HG02973 (cell line): Measurements from ENCODE around the gene EXOC7.
A peak's percentile ranks its signal among the peaks of the same experiment; 100 is the strongest.

Source experiments
- ATAC-seq: cut with Tn5 transposase; IDR thresholded peaks from one replicate; pipeline ENCODE4 v1.9.1; 2021; ENCODE audit warnings: moderate library complexity; ENCODE audit not compliant: unreplicated experiment

The EXOC7 gene

GRCh38 chr17:76103274-76104139 is at the start of gene EXOC7:
EXOC7 (minus strand) TSS chr17:76103787; CDS start chr17:76103692, 95 bp downstream.
- peak; percentile 71 for ATAC-seq

- no peak for ATAC-seq
Measured at GRCh38 chr17:76153202-76153601, 49.6 kb upstream of the EXOC7 start.

- ATAC-seq, result no peak
Measured at GRCh38 chr17:76152591-76152990, 49.0 kb upstream of the EXOC7 start.

- no peak for ATAC-seq
Measured at GRCh38 chr17:76151896-76152454, 48.4 kb upstream of the EXOC7 start.

GRCh38 chr17:76150712-76151622 is 47.4 kb upstream of the EXOC7 start:
- no peak for ATAC-seq

- no peak for ATAC-seq
Measured at GRCh38 chr17:76149214-76149613, 45.6 kb upstream of the EXOC7 start.

- no peak for ATAC-seq
Measured at GRCh38 chr17:76148015-76148326, 44.4 kb upstream of the EXOC7 start.

- ATAC-seq, result no peak
Measured at GRCh38 chr17:76147211-76148014, 43.8 kb upstream of the EXOC7 start.

GRCh38 chr17:76146053-76146851 is 42.7 kb upstream of the EXOC7 start:
- ATAC-seq, result no peak

- ATAC-seq, result no peak
Measured at GRCh38 chr17:76145231-76146052, 41.9 kb upstream of the EXOC7 start.

GRCh38 chr17:76142585-76143041 is 39.0 kb upstream of the EXOC7 start:
- no peak for ATAC-seq

GRCh38 chr17:76142039-76142584 is 38.5 kb upstream of the EXOC7 start:
- no peak for ATAC-seq

GRCh38 chr17:76141212-76142038 is 37.8 kb upstream of the EXOC7 start, which contains the start of gene FOXJ1:
FOXJ1 (minus strand) TSS chr17:76141245; CDS start chr17:76140395, 850 bp downstream.
- ATAC-seq, result peak; percentile 58

GRCh38 chr17:76140661-76141211 is 37.1 kb upstream of the EXOC7 start:
- no peak for ATAC-seq

- ATAC-seq, result no peak
Measured at GRCh38 chr17:76139801-76140660, 36.4 kb upstream of the EXOC7 start.
